ENCODE measurements around the gene L3MBTL4.

The L3MBTL4 gene

DNA sequence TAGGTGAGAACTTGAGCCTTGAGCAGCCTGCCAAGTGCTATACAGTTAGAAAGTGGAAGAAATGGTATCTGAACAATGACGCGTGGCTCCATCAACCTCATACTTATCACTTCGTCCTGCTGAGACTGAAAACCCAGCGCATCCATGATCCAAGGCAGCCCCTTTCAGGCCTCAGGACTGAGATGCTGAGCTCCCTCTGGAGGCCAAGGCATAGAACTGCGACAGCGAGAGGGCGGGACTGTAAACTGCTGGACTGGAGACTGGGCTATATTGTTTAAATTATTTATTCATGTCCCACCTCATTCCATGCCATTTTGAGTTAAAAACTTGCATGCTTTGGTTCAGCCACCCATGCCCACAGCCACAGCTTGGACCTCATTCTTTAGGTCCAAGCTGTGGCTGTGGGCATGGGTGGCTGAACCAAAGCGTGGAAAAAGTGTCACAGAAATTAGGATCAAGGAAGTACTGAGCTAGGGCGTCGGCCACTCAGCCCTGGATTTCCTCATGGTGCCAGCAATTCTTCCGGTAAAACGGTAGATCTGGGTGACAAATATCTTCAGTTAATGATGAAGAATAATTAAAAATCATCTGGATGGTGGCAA, 195.5 kb downstream of the L3MBTL4 start:
- no peak for DNase-seq (ENCODE audit: low spot score)
- TF ChIP-seq, protein P1, sequence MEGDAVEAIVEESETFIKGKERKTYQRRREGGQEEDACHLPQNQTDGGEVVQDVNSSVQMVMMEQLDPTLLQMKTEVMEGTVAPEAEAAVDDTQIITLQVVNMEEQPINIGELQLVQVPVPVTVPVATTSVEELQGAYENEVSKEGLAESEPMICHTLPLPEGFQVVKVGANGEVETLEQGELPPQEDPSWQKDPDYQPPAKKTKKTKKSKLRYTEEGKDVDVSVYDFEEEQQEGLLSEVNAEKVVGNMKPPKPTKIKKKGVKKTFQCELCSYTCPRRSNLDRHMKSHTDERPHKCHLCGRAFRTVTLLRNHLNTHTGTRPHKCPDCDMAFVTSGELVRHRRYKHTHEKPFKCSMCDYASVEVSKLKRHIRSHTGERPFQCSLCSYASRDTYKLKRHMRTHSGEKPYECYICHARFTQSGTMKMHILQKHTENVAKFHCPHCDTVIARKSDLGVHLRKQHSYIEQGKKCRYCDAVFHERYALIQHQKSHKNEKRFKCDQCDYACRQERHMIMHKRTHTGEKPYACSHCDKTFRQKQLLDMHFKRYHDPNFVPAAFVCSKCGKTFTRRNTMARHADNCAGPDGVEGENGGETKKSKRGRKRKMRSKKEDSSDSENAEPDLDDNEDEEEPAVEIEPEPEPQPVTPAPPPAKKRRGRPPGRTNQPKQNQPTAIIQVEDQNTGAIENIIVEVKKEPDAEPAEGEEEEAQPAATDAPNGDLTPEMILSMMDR (conservative IDR thresholded peaks at IDR 0.05; ENCODE audit: low read depth), result no peak; the same call in 1 of the 2 replicates
- no peak overlapping the region for H3K27ac ChIP-seq
- ChIA-PET CTCF (no interaction called here), POLR2A (ENCODE audit: low non-redundant PET) (no interaction called here)

DNA sequence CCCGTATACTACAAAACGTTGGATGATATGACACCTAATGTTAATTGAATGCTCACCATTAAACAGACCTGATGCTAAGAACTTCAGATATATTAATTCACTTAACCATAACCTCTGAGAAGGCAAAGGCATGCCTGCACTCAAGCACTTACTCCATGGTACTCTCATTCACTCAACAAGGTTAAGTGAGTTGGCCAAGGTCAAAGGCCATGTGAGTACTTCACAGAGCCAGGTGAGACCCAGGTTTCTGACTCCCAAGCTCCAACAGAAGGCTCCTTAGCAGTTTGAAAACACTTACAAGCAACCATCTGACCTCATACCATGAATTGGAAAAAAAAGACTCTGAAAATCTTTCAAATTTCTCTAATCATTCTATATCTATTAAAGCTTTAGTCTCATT, 198.8 kb downstream of the L3MBTL4 start:
- TF ChIP-seq, protein P1 (conservative IDR thresholded peaks at IDR 0.05; ENCODE audit: low read depth), result no peak
- ChIA-PET POLR2A (ENCODE audit: low non-redundant PET) (no interaction called here), CTCF (no interaction called here)
- H3K27ac ChIP-seq, result no peak overlapping the region
- DNase-seq (ENCODE audit: low spot score), result no peak

DNA sequence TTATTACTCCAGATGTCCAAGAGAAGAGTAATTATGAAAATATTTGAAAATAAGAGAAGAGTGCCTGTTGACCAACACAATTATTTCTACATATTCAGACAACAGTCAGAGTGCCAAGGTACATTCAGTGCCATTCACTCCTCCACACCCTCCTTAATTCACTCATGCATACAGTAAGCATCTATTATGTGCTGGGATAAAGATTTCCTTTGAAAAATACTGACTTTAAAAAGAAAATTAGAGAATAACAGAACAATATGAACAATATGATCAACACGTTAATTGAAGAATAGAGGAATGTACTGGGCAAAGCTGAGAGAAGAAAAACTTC, 203.6 kb downstream of the L3MBTL4 start:
- TF ChIP-seq, protein P1 (conservative IDR thresholded peaks at IDR 0.05; ENCODE audit: low read depth), result no peak
- DNase-seq (ENCODE audit: low spot score), result no peak
- CTCF ChIA-PET, result no interaction called here
- POLR2A ChIA-PET (ENCODE audit: low non-redundant PET), result no interaction called here
- no peak overlapping the region for H3K27ac ChIP-seq

DNA sequence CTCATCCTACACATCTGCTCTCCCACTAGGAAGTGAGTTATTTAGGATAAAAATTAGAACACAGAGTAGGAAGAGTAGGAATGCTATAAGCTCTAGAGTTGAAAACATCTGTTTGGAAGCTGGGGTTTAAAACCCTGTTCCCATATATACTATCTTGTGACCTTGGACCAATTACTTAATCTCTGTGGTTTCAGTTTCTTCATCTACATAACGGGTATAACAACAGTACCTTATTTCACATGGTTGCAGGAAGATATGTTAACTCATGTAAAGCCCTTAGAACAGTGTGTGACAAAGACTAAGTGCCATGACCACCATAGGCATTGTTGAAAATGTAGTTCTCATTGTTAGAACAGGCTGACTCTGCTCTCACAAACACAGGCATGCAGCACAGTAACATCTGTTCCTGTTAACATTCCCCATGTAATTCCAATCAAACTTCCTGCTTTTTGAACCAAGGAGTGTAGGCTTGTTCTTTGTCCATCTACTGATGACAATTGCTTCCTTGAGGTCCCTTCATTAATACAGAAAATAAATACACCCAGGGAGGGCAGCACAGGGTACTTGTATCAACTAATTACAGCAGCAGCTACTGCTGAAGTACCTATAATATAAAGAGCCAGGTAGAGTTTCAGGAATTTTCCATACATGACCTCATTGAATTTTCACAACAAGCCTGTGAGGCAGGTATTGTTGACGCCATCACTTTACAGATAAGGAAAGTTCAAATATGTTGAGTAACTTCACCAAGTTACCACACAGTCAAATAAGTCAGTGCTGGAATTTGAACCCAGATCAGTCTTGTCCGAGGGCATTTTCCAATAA, 204.2 kb downstream of the L3MBTL4 start:
- DNase-seq (ENCODE audit: low spot score), result no peak
- ChIA-PET CTCF (no interaction called here), POLR2A (ENCODE audit: low non-redundant PET) (no interaction called here)
- TF ChIP-seq, protein P1 (conservative IDR thresholded peaks at IDR 0.05; ENCODE audit: low read depth), result no peak
- no peak overlapping the region for H3K27ac ChIP-seq

DNA sequence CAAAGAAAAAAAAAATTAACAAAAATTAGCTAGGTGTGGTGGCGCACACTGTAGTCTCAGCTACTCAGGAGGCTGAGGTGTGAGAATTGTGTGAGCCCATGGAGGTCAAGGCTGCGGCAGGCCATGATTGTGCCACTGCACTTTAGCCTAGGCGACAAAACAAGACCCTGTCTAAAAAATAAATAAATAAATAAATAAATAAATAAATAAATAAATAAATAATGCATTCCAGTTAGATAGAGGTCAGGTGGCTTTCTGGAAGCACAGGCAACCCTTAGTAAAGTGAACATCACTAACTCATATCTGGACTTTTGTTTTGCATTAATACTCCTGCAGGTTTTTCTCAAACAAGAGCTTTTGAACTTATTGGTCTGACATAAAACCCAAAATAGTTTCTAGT, 206.8 kb downstream of the L3MBTL4 start:
- TF ChIP-seq, protein P1 (conservative IDR thresholded peaks at IDR 0.05; ENCODE audit: low read depth), result no peak
- DNase-seq (ENCODE audit: low spot score), result no peak
- no peak overlapping the region for H3K27ac ChIP-seq
- ChIA-PET POLR2A (ENCODE audit: low non-redundant PET) (no interaction called here), CTCF (no interaction called here)

DNA sequence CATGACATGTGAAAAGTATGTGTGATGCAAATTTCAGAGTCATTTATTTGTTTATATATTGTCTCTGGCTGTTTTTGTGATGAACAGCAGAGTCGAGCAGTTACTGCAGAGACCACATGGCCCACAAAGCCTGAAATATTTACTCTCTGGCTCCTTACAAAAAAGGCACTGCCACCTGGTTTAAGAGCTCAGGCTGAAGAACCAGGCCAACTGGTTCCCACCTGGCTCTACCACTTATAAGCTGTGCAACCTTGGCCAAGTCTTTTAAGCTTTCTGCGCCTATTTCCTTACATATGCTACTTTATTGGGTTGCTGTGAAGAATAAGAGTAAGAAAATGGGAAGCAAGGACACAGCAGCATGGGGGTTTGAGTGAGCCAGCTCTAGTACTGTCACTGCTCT, 207.6 kb downstream of the L3MBTL4 start:
- no peak for DNase-seq (ENCODE audit: low spot score)
- TF ChIP-seq, protein P1 (conservative IDR thresholded peaks at IDR 0.05; ENCODE audit: low read depth), result no peak
- no peak overlapping the region for H3K27ac ChIP-seq
- POLR2A ChIA-PET (ENCODE audit: low non-redundant PET), result no interaction called here
- CTCF ChIA-PET, result no interaction called here

Data from RWPE1 (cell line).